ENCODE data around the gene CLASP1. TPM values are rescaled to one million over a fixed set of nuclear protein-coding genes. Genes with fewer than 3 reads are reported as not detected.

The CLASP1 gene
- total RNA-seq, 2 donors from 2014 or later: 86.7 to 138 TPM

DNA sequence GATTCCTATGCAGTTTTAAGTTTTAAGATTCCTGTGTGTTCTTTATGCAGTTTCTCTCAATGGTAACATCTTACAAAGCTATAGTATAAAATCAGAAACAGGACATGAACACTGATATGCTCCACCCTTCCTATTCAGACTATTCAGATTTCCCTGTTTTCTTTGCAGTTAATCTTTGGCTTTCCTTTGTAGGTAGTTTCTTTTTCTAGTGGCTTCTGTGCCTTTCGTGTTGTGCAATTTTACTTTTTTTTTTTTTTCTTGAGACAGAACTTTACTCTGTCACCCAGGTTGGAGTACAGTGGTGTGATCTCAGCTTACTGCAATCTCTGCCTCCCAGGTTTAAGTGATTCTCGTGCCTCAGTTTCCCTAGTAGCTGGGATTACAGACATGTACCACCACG is 213.5 kb downstream of the CLASP1 start:
- peaks cover 59% of the 10 kb centered on the region for H3K36me3 Mint-ChIP-seq (ENCODE audit: low read depth)

DNA sequence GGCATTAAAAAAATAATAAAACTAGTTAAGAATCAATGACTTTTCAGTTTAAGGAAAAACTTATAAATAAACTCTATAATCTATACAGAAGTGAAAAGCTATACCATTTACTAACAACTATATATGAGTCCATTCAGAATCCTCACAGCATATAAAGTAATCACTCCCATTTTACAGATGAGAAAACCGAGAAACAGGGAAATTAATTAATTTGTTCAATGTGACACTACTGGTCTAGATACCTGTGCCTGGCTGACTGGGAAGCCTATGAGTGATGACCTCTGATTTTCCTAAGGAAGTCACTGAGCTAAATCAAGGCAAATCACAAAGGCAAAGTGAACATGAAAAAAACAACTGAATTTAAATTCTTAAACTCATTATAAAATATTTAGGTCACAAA is 218.0 kb downstream of the CLASP1 start:
- H3K4me1 Mint-ChIP-seq: no peaks in the 10 kb centered on the region
- H3K27me3 Mint-ChIP-seq: no peaks in the 10 kb centered on the region
- no peak overlapping the region for H3K4me3 Mint-ChIP-seq
- no peak overlapping the region for H3K27ac Mint-ChIP-seq
- no peak for ATAC-seq (replicated peaks)
- peaks cover 74% of the 10 kb centered on the region for H3K36me3 Mint-ChIP-seq (ENCODE audit: low read depth)
- H3K9me3 Mint-ChIP-seq: no peaks in the 10 kb centered on the region

More for the DNA sequence above, 213.5 kb downstream of the CLASP1 start:
- Mint-ChIP-seq H3K9me3 (no peaks in the 10 kb centered on the region), H3K27me3 (no peaks in the 10 kb centered on the region), H3K4me3 (no peak overlapping the region), H3K4me1 (no peaks in the 10 kb centered on the region), H3K27ac (peak overlapping the region; percentile 54)
- ATAC-seq (replicated peaks): no peak

DNA sequence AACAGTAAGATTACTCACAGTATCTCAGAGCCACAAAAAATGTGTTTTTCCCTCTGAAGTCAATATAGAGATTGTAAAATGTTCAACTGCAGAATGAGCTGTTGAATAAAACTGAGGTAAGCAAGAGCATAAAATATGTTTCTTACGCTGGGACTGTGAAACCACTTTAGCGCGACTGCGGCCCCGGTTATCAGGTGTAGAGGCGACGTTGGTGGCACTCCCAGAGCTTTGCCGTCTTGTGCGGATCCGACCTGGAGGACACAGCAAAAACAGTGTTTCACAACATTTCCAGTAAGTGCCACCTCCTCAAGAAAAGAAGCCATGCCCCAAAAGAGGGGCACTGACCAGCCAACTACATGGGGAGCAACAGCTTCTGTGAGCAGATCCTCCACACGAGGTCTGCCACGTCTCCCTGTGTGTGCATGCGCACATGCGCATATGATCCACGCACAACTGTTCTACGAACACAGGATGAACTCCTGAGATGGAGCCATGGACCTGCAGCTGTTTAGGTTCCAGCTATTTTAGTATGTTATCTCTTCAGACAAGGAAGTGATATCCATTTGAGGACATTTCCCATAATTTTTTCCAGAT is 219.2 kb downstream of the CLASP1 start:
- H3K36me3 Mint-ChIP-seq (ENCODE audit: low read depth): peaks cover 76% of the 10 kb centered on the region
- no peak overlapping the region for H3K27ac Mint-ChIP-seq

DNA sequence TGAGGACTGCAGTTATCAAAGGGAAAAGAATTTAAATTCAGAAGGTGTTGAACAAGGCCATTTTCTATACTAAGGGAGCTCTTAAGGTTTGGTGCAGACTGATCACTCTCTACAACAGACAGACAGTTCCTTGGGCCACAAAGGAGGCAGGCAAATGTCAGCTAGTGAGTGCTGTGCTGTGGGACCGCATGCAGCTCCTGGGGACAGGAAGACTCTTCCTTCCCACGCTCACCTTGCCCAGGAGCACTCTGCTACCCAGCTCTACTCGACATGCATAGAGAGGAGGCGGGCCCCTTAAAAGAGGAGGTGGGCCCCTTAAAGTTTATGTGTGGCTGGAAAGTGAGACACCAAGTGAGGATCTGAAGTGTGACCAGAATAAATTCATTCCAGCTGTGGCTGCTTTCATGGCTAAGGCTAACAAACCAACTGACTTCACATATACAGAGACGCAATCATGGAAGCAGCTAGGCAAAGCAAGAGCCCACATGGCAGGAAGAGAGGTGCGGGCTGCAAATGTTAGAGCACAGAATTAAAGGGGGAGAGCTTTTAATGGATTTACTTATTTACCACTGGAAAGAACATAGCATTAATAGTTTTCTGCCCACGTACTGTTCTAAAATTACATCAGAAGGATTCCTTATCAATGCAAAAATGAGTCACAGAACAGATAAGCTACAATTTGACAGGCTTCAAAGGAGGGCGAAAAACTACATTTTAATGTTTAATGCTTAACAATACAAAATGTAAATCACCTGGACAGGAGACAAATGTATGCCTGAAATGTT is 220.0 kb downstream of the CLASP1 start:
- peaks cover 83% of the 10 kb centered on the region for H3K36me3 Mint-ChIP-seq (ENCODE audit: low read depth)
- no peaks in the 10 kb centered on the region for H3K4me1 Mint-ChIP-seq
- H3K27me3 Mint-ChIP-seq: no peaks in the 10 kb centered on the region
- H3K4me3 Mint-ChIP-seq: no peak overlapping the region
- H3K9me3 Mint-ChIP-seq: no peaks in the 10 kb centered on the region
- no peak for ATAC-seq (replicated peaks)
- H3K27ac Mint-ChIP-seq: peak overlapping the region; percentile 78

More for the DNA sequence above, 219.2 kb downstream of the CLASP1 start:
- no peak for ATAC-seq (replicated peaks)
- Mint-ChIP-seq H3K4me1 (no peaks in the 10 kb centered on the region), H3K9me3 (no peaks in the 10 kb centered on the region), H3K27me3 (no peaks in the 10 kb centered on the region), H3K4me3 (no peak overlapping the region)

DNA sequence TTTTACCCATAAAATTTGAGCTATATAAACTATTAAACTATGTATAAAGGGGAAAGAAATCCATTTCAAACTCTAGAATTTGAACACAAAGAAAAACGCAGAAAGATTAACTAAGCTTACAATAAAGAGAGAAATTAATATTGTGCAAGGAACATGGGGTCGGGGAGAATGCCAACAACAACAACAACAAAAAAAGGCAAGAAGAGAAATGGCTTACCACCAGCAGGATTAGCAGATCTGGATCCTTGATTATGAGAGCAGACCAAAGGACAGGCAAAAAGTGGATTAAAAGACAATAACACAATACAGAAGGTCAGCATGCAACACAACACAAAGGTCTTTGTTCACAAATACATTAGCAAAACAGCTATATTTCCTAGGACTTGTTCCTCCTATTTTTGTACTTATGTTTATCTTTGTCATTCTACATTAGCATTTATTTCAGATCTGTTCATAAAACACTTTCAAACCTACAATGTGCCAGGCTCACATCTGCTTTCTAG is 222.0 kb downstream of the CLASP1 start:
- Mint-ChIP-seq H3K27ac (no peak overlapping the region), H3K27me3 (no peaks in the 10 kb centered on the region)

DNA sequence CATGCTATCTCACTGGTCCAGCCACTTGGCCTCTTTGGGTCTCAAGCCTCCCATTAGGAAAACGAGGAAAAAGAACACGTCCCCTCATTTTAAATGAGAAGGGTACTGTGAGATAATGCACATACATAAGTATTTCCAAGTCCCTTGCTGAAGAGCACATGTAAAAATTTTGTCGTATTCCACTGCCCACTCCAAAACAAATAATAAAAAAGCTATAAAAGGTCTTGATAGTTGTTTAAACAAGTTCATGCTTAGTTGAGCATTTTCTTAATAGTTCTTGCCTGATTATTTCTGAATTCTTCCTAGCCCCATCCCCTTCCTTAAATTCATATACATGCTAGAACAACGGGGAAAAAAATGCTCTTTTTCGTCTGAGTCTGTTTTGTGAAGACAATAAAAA is 228.8 kb downstream of the CLASP1 start:
- ATAC-seq (replicated peaks): no peak
- Mint-ChIP-seq H3K27ac (no peak overlapping the region), H3K9me3 (no peaks in the 10 kb centered on the region), H3K4me3 (no peak overlapping the region), H3K27me3 (no peaks in the 10 kb centered on the region), H3K4me1 (no peaks in the 10 kb centered on the region), H3K36me3 (ENCODE audit: low read depth) (peaks cover 89% of the 10 kb centered on the region)

More for the DNA sequence above, 222.0 kb downstream of the CLASP1 start:
- Mint-ChIP-seq H3K4me1 (no peaks in the 10 kb centered on the region), H3K36me3 (ENCODE audit: low read depth) (peaks cover 92% of the 10 kb centered on the region), H3K9me3 (no peaks in the 10 kb centered on the region), H3K4me3 (no peak overlapping the region)
- no peak for ATAC-seq (replicated peaks)

DNA sequence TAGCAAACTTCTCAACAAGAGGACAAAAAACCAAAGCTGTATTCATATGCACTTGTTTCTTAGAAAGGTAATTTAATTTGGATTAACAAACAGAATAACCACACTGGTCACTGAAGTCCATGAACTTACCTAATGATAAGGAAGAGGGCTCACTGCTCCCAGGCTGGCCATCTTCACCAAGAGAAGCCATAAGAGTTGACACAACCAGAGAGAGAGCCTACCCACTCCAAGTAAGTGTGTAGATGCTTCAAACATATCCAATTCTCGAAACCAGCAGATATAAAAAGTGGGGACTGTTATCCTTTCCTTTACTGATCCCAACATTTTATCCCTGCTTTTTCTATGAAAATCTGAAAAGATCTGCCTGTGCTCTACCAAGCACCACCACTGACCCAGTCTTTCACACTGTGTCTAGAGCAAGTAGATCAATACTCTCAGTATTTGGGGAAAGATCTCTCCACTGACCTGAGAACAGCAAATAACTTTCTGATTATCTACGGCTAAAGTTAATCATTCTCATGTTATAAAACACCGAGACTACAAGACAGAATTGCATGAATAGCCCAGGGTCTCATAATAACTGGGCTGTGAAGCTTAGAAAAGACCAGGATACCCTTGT is 230.1 kb downstream of the CLASP1 start:
- H3K9me3 Mint-ChIP-seq: no peaks in the 10 kb centered on the region
- H3K27ac Mint-ChIP-seq: no peak overlapping the region
- no peak for ATAC-seq (replicated peaks)

DNA sequence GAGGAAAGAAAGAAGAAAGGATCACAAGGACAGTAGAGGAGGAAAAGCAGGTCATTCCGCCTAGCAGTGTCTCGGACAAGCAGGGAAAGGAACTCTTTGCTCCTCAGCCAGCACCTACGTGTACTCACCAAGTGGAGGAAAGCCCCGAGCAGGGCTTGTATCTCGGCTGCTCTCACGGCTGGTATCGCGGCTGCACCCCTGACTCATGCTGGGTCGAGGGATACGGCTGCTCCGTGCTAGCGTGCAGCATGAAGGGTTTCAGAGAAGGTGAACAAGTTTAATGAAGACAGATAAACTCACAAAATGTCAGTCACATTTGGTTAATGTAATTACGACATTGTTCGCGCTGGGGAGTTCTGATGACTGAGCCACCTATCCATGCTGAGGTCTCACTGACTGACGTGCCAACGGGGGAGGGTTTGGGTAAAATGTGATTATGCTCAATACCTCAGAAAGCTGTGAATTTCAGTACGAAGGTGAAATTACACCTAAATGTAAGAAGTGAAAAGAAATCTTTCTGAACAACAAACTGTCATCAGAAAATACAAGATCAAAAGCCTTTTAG is 230.7 kb downstream of the CLASP1 start:
- H3K27ac Mint-ChIP-seq: no peak overlapping the region
- no peaks in the 10 kb centered on the region for H3K4me1 Mint-ChIP-seq

More for the DNA sequence above, 230.1 kb downstream of the CLASP1 start:
- H3K36me3 Mint-ChIP-seq (ENCODE audit: low read depth): peaks cover 89% of the 10 kb centered on the region
- H3K4me3 Mint-ChIP-seq: no peak overlapping the region
- no peaks in the 10 kb centered on the region for H3K4me1 Mint-ChIP-seq
- no peaks in the 10 kb centered on the region for H3K27me3 Mint-ChIP-seq

DNA sequence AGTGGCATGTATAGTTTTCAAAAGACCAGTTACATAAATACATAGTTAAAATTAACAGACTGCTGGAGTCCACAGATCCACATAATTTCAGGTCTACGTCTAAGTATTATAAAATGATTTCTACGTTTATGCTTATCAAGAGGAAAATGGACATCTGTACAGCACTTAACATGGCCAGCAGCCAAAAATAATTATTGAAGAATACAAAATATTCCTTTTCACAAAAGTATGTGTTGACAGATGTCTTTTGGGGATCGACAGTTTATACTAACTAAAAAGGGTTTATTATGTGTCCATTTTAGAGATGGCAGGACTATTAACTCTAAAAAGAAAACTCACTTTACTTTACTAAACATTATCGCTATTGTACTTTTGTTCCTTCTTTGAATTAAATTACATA is 231.4 kb downstream of the CLASP1 start:
- Mint-ChIP-seq H3K27me3 (no peaks in the 10 kb centered on the region), H3K36me3 (ENCODE audit: low read depth) (peaks cover 91% of the 10 kb centered on the region), H3K4me1 (no peaks in the 10 kb centered on the region), H3K4me3 (no peak overlapping the region), H3K9me3 (no peaks in the 10 kb centered on the region), H3K27ac (no peak overlapping the region)
- no peak for ATAC-seq (replicated peaks)

More for the DNA sequence above, 230.7 kb downstream of the CLASP1 start:
- H3K27me3 Mint-ChIP-seq: no peaks in the 10 kb centered on the region
- peaks cover 89% of the 10 kb centered on the region for H3K36me3 Mint-ChIP-seq (ENCODE audit: low read depth)
- no peaks in the 10 kb centered on the region for H3K9me3 Mint-ChIP-seq
- no peak overlapping the region for H3K4me3 Mint-ChIP-seq
- ATAC-seq (replicated peaks): no peak

DNA sequence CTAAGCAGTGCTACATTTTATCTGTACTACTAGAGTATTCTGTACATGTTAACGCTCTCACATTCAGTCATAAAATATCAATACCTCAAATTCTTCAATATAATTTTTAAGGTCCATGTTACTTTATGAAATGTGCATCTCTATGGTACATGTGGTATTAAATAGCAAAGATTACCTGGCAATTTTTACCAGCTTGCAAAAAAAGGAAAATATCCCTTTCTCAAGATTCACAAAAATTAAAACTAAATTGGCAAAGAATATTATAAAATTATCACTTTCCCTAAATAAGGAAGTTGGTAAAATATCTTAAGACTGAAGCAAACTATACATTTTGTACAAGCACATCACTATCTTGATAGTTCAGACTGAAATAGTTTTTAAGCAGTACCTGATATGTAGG is 233.5 kb downstream of the CLASP1 start:
- ATAC-seq (replicated peaks): no peak
- H3K4me3 Mint-ChIP-seq: no peak overlapping the region
- H3K9me3 Mint-ChIP-seq: no peaks in the 10 kb centered on the region
- H3K27me3 Mint-ChIP-seq: no peaks in the 10 kb centered on the region
- no peak overlapping the region for H3K27ac Mint-ChIP-seq
- no peaks in the 10 kb centered on the region for H3K4me1 Mint-ChIP-seq
- H3K36me3 Mint-ChIP-seq (ENCODE audit: low read depth): peaks cover 96% of the 10 kb centered on the region

DNA sequence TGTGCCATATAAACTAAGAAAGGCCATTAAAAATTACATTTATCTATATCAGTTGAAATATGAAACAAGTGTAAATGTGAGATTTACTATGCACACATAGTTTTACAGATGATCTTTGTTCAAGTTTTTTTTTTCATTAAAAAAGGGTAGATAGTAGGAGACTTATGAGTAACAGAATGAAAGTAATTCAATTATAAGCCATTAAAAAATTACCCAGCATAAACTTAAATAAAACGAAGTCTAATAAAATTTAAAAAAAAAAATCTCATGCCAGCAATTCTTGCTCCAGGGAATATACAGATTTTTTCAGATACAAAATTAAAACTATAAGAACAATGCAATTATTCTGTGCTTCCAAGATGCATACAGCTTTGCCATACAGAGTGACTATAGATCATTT is 236.9 kb downstream of the CLASP1 start:
- Mint-ChIP-seq H3K36me3 (ENCODE audit: low read depth) (peaks cover 98% of the 10 kb centered on the region), H3K9me3 (no peaks in the 10 kb centered on the region), H3K27me3 (no peaks in the 10 kb centered on the region), H3K4me3 (no peak overlapping the region), H3K27ac (no peak overlapping the region), H3K4me1 (peaks cover 5% of the 10 kb centered on the region)
- ATAC-seq (replicated peaks): no peak

DNA sequence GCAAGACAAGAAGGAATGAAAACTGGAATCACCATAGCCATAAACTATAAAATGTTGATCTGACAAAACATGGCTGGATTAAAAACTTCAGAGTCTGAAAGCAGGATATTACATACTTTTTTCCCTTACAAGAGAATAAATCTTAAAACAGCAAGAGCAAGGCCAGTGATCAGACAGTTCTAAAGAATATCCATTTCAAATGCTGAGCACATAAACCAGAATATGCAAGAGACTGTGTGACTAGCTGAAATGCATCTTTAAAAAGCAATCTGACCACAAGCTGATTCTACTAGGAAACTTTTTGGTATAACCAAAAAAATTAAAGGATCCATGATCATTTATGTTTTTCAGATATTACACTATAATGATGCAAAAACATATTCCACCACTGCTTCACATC is 239.3 kb downstream of the CLASP1 start:
- Mint-ChIP-seq H3K27me3 (no peaks in the 10 kb centered on the region), H3K4me3 (no peak overlapping the region), H3K36me3 (ENCODE audit: low read depth) (peaks cover 98% of the 10 kb centered on the region), H3K9me3 (no peaks in the 10 kb centered on the region), H3K4me1 (peaks cover 5% of the 10 kb centered on the region), H3K27ac (peak overlapping the region; percentile 51)
- ATAC-seq (replicated peaks): no peak

DNA sequence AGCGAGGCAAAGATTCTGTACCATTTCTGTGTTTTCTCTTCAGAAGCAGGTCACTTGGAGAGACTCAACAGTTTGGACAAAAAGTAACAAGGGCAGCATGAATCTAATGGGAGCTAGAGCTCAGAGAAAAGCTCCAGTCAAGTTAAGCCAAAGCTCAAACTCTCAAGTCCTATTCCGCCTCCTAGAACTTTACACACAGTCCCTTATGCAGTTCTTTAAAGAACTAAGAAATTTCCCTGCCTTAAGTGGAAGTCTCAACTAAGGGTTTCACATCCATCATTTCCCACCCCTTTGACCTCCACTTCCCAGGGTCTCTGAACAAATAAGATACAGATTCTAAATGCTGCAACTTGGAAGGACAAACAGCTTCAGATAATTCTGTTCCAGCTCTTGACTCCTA is 239.9 kb downstream of the CLASP1 start:
- H3K27ac Mint-ChIP-seq: peak overlapping the region; percentile 51
- peaks cover 98% of the 10 kb centered on the region for H3K36me3 Mint-ChIP-seq (ENCODE audit: low read depth)
- H3K27me3 Mint-ChIP-seq: no peaks in the 10 kb centered on the region
- H3K4me1 Mint-ChIP-seq: peaks cover 5% of the 10 kb centered on the region
- no peaks in the 10 kb centered on the region for H3K9me3 Mint-ChIP-seq
- no peak for ATAC-seq (replicated peaks)
- H3K4me3 Mint-ChIP-seq: no peak overlapping the region

DNA sequence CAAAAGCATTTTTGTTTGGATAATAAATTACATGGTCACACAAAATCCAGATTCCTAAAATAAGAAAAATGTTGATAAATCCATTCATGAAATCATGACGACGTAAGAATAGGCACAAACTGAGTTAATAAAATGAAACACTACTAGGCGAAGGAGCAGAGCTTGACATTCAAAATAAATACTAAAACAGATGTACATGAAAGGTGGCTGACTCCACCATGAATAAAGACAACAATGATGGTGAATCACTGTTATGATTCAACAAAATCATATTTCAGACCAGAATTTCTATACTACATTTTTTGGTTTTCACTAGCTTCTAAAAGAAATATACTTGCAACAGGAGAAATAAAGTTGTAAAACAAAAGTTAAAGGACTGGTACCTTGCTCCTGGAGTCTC is 240.6 kb downstream of the CLASP1 start:
- no peaks in the 10 kb centered on the region for H3K27me3 Mint-ChIP-seq
- H3K27ac Mint-ChIP-seq: no peak overlapping the region
- no peak for ATAC-seq (replicated peaks)
- no peaks in the 10 kb centered on the region for H3K9me3 Mint-ChIP-seq
- H3K36me3 Mint-ChIP-seq (ENCODE audit: low read depth): peaks cover 98% of the 10 kb centered on the region
- peaks cover 5% of the 10 kb centered on the region for H3K4me1 Mint-ChIP-seq
- no peak overlapping the region for H3K4me3 Mint-ChIP-seq

Data from activated T-helper 17 cell treated with anti-CD3 and anti-CD28 coated beads, Interleukin-2, amount 50 U/mL, for 72 hours (primary cell).